GM21360 (cell line): Measurements from ENCODE around the gene PDZD2.
"Not testable (repeated sequence)": the region's sequence is repeated elsewhere in the genome, so short reads cannot be mapped to it uniquely, and the experiment has no call there.

ENCODE experiments used
- ATAC-seq: cut with Tn5 transposase; IDR thresholded peaks from one replicate; pipeline ENCODE4 v1.9.1; 2021; ENCODE audit warnings: mild to moderate bottlenecking, moderate library complexity; ENCODE audit not compliant: unreplicated experiment

PDZD2 gene

DNA sequence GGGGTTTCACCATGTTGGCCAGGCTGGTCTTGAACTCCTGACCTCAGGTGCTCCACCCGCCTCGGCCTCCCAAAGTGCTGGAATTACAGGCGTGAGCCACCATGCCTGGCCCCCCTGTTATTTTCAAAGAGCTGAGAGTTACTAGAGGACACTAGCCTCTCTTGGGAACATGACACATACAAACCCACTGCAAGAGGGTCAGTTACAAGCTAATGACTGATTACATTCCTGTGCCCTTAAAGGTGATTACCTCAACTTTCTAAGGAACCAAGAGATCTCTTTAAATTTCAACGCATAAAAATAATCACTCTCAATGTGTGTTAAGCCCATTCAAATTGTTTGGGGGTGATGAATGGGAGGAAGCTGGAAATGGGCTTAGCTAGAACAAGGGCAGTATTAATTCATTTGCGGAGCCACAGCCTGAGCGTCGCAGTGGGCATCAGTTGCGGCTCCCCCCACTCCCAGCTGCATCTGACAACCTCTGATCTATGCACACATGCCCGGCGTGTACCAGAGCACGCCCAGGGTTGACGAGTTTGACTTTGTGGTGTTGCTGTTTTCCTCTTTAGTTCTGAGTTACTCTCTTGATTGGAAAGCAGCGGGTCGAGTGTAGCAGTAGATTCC is 388.3 kb downstream of the PDZD2 start:
- no peak for ATAC-seq

DNA sequence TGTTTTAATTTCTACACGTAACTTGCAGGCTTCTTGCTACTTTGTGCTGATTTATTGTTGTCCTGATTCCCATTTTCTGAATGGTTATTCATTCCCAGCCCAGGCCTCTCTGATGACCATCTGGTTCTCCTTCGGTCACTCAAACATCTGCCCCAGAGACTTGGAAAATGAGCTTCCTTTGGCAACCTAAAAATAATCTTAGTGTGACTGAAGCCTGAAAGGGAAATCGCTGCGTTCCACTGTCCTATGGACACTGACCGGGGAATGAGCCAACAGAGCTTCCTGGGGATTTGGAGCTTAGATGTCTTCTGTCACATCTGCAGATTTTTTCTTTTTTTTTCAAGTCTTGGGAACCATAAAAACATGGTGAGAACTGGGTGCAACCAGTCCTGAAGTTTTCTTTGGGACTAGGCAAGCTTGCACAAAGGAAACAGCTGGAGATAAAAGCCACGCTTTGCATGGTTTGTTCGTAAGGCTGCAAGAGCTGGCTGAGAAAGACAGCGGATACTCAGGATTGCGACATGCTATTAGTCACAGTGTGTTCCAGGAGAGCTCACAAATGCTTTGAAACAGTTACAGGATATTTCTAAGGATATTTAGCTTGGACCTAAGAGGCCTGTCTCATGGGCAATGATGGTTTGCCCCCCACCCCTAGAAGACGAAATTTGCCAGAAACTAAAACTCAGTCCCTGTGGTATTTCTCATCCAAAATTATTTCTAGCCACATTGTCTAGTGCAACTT is 389.0 kb downstream of the PDZD2 start:
- no peak for ATAC-seq

- ATAC-seq = no peak
Observed at GRCh38 chr5:32029261-32029660, 390.3 kb downstream of the PDZD2 start.

- ATAC-seq = no peak
Observed at GRCh38 chr5:32029781-32030180, 390.9 kb downstream of the PDZD2 start.

GRCh38 chr5:32030222-32030621 is 391.3 kb downstream of the PDZD2 start:
- ATAC-seq = no peak

DNA sequence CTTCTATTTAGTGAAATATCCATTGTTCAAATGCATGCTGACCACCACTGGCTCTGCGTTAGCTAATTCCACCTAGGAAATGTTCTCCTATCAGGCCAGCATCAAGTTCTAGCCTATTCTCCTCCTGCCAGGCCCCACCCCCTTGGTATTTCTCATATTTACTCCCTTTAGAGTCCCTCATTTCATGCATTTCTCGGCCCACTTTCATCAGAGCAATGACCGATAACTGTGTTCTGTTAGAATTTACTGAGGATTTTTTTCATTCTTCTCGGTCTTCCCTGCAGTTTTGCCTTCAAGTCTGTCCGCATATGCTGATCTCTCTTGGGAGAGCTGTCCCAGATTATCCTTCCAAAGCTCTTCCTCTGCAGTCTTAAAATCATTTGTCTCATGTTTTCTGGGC is 391.8 kb downstream of the PDZD2 start:
- no peak for ATAC-seq

DNA sequence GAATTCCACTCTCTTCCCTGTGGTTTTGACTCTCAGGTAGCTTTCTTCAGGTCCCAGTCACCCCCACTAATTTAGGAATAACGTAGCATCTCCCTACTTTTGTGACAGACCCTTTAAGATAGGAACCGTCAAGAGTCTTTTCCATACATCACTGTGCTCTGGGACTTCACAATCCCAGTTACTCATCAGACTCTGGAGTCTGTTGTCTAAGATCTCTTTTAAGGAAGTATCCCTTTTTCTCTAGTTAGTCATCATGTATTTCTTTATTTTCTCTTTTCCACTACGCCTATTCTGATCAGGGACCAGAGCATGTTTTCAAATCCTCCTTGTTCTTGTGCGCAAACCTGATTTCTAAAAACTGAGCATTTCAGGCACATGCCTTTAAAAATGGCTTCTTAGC is 392.2 kb downstream of the PDZD2 start:
- no peak for ATAC-seq

DNA sequence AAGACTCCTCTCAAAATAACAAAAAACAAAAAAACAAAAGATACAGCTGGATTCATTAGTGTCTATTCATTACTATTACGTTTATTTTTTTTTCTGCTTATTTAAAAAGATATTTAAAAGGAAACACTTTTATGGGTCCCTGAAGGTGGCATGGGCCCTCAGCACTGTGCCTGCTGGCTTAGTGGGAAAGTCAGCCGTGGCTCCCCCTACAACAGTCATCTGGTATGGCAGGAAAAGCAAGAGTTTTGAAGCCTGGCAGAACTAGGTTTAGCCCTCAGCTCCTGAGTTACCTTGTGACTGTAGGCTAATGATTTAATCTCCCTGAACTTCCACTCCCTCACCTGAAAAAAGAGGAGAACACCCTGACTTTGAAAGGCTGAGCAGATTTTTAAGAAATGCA is 399.6 kb downstream of the PDZD2 start:
- no peak for ATAC-seq

- not testable (repeated sequence) for ATAC-seq
Observed at GRCh38 chr5:32039133-32039532, 400.2 kb downstream of the PDZD2 start.

DNA sequence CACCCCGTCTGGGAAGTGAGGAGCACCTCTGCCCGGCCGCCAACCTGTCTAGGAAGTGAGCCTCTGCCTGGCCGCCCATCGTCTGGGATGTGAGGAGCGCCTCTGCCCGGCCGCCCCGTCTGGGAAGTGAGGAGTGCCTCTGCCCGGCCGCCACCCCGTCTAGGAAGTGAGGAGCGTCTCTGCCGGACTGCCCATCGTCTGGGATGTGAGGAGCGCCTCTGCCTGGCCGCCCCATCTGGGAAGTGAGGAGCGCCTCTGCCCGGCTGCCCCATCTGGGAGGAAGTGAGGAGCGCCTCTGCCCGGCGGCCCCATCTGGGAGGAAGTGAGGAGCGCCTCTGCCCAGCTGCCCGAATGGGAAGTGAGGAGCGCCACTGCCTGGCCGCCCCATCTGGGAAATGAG is 400.7 kb downstream of the PDZD2 start:
- ATAC-seq = not testable (repeated sequence)

DNA sequence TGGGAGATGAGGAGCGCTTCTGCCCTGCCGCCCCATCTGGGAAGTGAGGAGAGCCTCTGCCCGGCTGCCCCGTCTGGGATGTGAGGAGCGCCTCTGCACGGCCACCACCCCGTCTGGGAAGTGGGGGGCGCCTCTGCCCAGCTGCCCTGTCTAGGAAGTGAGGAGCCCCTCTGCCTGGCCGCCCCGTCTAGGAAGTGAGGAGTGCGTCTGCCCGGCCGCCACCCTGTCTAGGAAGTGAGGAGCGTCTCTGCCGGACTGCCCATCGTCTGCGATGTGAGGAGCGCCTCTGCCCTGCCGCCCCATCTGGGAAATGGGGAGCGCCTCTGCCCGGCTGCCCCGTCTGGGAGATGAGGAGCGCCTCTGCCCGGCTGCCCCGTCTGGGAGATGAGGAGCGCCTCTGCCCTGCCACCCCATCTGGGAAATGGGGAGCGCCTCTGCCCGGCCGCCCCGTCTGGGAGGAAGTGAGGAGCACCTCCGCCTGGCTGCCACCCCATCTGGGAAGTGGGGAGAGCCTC is 401.3 kb downstream of the PDZD2 start:
- ATAC-seq = not testable (repeated sequence)

GRCh38 chr5:32042551-32042961 is 403.6 kb downstream of the PDZD2 start:
- no peak for ATAC-seq

DNA sequence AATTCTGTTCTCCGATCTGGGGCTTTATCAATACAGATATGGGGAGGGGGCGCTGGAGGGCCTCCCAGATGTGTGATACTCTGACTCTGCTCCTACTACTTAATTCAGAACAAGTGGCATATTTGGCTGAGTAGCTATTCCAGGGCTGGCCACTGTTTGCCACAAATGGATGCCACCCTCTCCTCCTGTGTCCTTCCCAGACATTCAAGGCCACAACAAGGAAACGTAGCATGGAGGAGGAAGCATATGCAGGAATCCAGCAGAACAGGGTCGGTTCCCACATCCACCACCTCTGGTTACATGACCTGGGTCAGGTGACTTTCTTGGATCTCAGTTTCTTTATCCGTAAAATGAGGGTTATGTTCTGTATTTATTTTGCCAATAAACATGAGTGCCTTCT is 404.2 kb downstream of the PDZD2 start:
- no peak for ATAC-seq

DNA sequence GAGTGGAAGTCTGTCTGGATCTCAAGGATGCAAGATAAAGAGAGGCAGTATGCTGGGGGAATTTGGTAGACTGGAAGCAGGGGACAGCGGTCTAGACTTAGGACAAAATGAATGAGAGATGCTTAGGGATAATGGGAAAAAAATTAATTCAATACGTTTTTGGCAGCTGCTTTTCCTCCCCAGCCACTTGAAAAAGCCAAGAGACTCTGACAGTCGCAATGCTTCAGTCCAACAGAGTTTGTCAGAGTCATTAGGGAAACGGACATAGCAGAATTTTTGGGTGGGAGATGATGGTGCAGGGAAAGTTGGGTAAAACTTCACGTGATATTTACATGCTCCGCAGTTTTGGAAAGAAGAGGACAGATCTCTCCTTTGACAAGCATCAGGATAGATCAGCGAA is 405.5 kb downstream of the PDZD2 start:
- no peak for ATAC-seq

DNA sequence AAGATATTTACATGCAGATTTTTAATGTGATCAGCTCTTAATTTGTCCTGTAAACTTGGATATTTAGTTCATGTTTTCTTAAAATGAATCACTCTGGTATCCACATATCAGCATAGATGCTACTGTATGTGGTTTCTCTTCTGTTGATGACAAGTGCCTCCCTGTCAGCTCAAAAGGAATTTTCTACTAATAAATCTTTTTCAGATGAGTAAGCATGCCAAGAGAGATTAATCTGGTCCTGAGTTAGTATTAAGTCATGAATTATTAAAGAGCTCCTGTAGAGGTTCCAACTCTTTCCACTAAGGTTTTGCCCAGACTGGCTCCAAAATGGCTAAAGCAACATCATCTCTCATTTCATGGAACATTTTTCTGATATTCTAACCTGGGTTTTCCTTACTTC is 406.0 kb downstream of the PDZD2 start:
- ATAC-seq = no peak

DNA sequence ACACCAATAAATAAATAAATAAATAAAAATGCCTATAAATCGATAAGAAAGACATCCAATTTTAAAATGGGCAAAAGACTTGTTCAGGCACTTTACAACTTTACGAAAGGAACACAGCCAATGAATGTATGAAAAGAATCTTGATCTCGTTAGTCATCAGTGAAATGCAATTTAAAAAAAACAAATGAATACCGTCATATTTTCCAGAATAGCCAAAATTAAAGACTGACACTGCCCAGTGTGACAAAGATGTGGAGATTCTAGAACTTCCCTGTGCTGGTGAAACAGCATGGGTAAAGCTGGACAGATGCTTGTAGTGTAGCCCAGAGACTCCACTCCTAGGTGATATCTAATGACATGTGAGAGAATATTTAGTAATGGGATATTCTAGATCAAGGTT is 408.1 kb downstream of the PDZD2 start:
- ATAC-seq = no peak

DNA sequence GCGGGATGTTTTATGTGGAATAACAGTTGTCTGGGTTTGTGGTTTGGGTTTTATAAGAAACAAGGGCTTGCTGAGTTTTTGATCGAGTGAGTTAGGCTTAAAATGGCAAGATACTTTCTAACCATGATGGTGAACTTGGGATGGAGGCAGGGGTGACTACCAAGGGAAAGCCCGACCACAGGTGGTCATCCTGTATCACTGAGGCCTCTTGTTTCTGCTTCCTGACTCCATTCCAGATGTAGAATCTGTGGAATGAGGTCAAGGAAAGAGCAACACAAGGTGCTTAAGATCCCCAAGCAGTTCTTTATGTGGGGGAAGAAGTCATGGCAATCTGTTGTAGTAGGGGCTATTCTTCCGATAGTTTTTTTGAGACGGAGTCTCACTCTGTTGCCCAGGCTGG is 412.9 kb downstream of the PDZD2 start:
- no peak for ATAC-seq

- ATAC-seq = no peak
Observed at GRCh38 chr5:32055891-32056866, 417.2 kb downstream of the PDZD2 start.

GRCh38 chr5:32057187-32058096 is 418.5 kb downstream of the PDZD2 start:
- ATAC-seq = no peak

- ATAC-seq = no peak
Observed at GRCh38 chr5:32058101-32058500, 419.2 kb downstream of the PDZD2 start.
